DOHH2 (cell line): Measurements from ENCODE around the gene TADA1.

ENCODE experiments used
- CTCF ChIP-seq: fragments of 200-600 bp; sonication (generic); IDR thresholded peaks from one replicate; pipeline ENCODE4 v1.5.1; 2014; ENCODE audit warnings: antibody characterized with exemption, mild to moderate bottlenecking, low read depth, low read length; ENCODE audit not compliant: poor library complexity, severe bottlenecking
- EZH2phosphoT487 ChIP-seq: fragments of 200-600 bp; sonication (generic); IDR thresholded peaks from 2 replicates; pipeline ENCODE4 v1.6.1; 2017; ENCODE audit warnings: borderline replicate concordance, mild to moderate bottlenecking, antibody characterized with exemption, low read length, moderate library complexity, mixed read lengths

DNA sequence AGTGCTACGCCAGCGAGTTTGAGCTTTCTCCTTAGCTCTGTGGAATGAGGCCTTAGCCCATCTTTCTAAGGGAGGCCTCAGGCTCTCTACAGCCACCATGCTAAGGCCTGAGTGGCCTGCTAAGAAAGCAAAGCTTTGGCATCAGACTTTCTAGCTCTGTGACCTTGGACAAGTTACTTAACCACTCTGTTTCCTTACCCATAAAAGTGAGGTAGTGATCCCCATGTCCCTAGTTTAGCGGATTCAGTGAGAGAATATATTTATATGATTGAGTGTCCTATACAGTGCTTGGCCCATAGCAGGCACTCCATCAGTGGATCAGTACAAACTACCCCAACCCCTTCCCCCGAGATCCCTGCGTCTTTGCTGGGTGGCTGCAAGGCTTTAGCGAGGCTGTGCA, 32.7 kb downstream of the TADA1 start:
- TF ChIP-seq CTCF (no peak), EZH2phosphoT487 (no peak)
